Measurements from ENCODE around the gene PHF2.

The PHF2 gene

GRCh38 chr9:93701494-93702218 lies 125.3 kb downstream of the PHF2 start:
- DNase-seq (ENCODE audit: low spot score), result no peak

- no peak for DNase-seq (ENCODE audit: low spot score)
Observed at GRCh38 chr9:93702261-93702660, 125.9 kb downstream of the PHF2 start.

GRCh38 chr9:93708289-93708986 lies 132.1 kb downstream of the PHF2 start:
- no peak for DNase-seq (ENCODE audit: low spot score)

GRCh38 chr9:93708987-93709302 lies 132.6 kb downstream of the PHF2 start:
- no peak for DNase-seq (ENCODE audit: low spot score)

- DNase-seq (ENCODE audit: low spot score), result no peak
Observed at GRCh38 chr9:93709600-93710369, 133.4 kb downstream of the PHF2 start.

- DNase-seq (ENCODE audit: low spot score), result no peak
Observed at GRCh38 chr9:93710370-93710723, 134.0 kb downstream of the PHF2 start.

- DNase-seq (ENCODE audit: low spot score), result no peak
Observed at GRCh38 chr9:93711002-93711401, 134.6 kb downstream of the PHF2 start.

GRCh38 chr9:93712896-93713295 lies 136.5 kb downstream of the PHF2 start:
- no peak for DNase-seq (ENCODE audit: low spot score)

- no peak for DNase-seq (ENCODE audit: low spot score)
Observed at GRCh38 chr9:93713716-93714115, 137.3 kb downstream of the PHF2 start.

- DNase-seq (ENCODE audit: low spot score), result no peak
Observed at GRCh38 chr9:93721417-93721965, 145.1 kb downstream of the PHF2 start.

GRCh38 chr9:93724852-93725251 lies 148.5 kb downstream of the PHF2 start:
- no peak for DNase-seq (ENCODE audit: low spot score)

GRCh38 chr9:93725382-93725781 lies 149.0 kb downstream of the PHF2 start:
- DNase-seq (ENCODE audit: low spot score), result no peak

- no peak for DNase-seq (ENCODE audit: low spot score)
Observed at GRCh38 chr9:93726147-93726546, 149.8 kb downstream of the PHF2 start.
